Measurements from ENCODE around the gene C6orf47. TPM values are rescaled to one million over a fixed set of nuclear protein-coding genes. Genes with fewer than 3 reads are reported as not detected.

The C6orf47 gene
- total and polyA plus RNA-seq, 2 of the 13 experiments (the other 11 are each of a cell fraction or from before 2014, with no cell fraction given) = 1.7 to 18.1 TPM

DNA sequence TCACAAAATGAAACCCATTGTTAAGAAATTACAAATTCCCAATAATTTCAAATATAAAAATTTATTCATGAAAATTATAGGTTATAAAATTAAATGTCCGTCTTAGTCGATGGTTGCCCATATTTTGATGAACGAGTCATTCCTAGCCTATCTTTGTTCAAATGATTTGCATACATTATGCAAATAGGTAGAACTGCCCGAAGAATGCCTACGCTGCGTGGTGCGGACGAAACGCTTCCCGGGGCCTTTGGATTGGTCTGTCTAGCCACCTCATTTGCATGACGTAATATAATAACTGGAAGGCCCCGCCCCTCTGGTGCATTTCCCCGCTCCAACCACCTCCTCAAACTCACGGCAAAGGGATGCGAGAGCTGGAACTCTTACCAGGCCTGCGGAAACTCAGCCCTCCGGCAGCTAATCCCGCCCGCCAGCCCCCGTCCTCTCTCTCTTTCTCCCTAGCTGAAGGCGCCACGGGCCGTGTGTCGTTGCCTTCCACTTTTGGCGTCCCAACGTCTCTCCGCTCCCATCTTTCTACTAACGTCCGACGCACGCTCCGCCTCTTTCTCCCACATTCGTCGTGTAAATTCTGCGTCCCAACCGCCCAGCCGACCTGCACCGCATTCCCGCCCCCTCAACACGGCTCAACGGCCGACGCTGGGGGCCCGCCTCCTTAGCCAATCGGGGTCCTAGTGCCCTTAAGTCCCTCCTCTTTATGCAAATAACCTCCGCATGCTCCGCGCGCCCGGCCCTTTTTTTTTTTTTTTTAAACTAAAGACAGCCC lies 40.6 kb downstream of the C6orf47 start (continued):
- TF ChIP-seq FIP1L1 (IDR thresholded peaks at IDR 0.05; ENCODE audit: borderline replicate concordance, insufficient read depth, low read depth, low read length) (0 out of 2 replicates have a peak, but pooled peaks have one; percentile 63), RFX5 (IDR thresholded peaks at IDR 0.05; ENCODE audit: low read depth, low read length) (peak; percentile 72), POLR2A (IDR thresholded peaks at IDR 0.05; ENCODE audit: insufficient read depth in 1 of 2, low read depth in 2 of 2, low read length in 2 of 2) (peak; percentile 81 to 85), SNAI1 (CRISPR knock-in tag; IDR thresholded peaks at IDR 0.05; ENCODE audit: borderline replicate concordance) (peak; percentile 9; the same call in 1 of the 2 replicates), ZNF24 (IDR thresholded peaks at IDR 0.05) (no peak), ZNF510 (CRISPR knock-in tag; IDR thresholded peaks at IDR 0.05; ENCODE audit: low read depth) (peak; percentile 86; the same call in 1 of the 2 replicates), ZNF790 (CRISPR knock-in tag; IDR thresholded peaks at IDR 0.05; ENCODE audit: borderline replicate concordance) (peak; percentile 41; the same call in 1 of the 2 replicates), GABPB1 (CRISPR knock-in tag; IDR thresholded peaks at IDR 0.05) (no peak), KAT7 (CRISPR knock-in tag; IDR thresholded peaks at IDR 0.05; ENCODE audit: borderline replicate concordance) (no peak), WIZ (CRISPR knock-in tag; IDR thresholded peaks at IDR 0.05) (peak; percentile 94), NCOA1 (CRISPR knock-in tag; IDR thresholded peaks at IDR 0.05) (0 out of 2 replicates have a peak, but pooled peaks have one; percentile 5), ZNF570 (CRISPR knock-in tag; IDR thresholded peaks at IDR 0.05; ENCODE audit: borderline replicate concordance) (no peak), TCF7 (IDR thresholded peaks at IDR 0.05; ENCODE audit: low read depth) (no peak), EED (CRISPR knock-in tag; IDR thresholded peaks at IDR 0.05) (no peak), TRIM24 (CRISPR knock-in tag; IDR thresholded peaks at IDR 0.05) (no peak)
- TF ChIP-seq, protein P1, sequence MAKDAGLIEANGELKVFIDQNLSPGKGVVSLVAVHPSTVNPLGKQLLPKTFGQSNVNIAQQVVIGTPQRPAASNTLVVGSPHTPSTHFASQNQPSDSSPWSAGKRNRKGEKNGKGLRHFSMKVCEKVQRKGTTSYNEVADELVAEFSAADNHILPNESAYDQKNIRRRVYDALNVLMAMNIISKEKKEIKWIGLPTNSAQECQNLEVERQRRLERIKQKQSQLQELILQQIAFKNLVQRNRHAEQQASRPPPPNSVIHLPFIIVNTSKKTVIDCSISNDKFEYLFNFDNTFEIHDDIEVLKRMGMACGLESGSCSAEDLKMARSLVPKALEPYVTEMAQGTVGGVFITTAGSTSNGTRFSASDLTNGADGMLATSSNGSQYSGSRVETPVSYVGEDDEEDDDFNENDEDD (CRISPR knock-in tag; IDR thresholded peaks at IDR 0.05; ENCODE audit: borderline replicate concordance) = peak; percentile 97
- TF ChIP-seq, protein P2, sequence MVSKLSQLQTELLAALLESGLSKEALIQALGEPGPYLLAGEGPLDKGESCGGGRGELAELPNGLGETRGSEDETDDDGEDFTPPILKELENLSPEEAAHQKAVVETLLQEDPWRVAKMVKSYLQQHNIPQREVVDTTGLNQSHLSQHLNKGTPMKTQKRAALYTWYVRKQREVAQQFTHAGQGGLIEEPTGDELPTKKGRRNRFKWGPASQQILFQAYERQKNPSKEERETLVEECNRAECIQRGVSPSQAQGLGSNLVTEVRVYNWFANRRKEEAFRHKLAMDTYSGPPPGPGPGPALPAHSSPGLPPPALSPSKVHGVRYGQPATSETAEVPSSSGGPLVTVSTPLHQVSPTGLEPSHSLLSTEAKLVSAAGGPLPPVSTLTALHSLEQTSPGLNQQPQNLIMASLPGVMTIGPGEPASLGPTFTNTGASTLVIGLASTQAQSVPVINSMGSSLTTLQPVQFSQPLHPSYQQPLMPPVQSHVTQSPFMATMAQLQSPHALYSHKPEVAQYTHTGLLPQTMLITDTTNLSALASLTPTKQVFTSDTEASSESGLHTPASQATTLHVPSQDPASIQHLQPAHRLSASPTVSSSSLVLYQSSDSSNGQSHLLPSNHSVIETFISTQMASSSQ (IDR thresholded peaks at IDR 0.05; ENCODE audit: low read depth) = peak; percentile 37
- TF ChIP-seq, protein P2 (CRISPR knock-in tag; IDR thresholded peaks at IDR 0.05; ENCODE audit: borderline replicate concordance) = peak; percentile 70
- TF ChIP-seq, protein P3, sequence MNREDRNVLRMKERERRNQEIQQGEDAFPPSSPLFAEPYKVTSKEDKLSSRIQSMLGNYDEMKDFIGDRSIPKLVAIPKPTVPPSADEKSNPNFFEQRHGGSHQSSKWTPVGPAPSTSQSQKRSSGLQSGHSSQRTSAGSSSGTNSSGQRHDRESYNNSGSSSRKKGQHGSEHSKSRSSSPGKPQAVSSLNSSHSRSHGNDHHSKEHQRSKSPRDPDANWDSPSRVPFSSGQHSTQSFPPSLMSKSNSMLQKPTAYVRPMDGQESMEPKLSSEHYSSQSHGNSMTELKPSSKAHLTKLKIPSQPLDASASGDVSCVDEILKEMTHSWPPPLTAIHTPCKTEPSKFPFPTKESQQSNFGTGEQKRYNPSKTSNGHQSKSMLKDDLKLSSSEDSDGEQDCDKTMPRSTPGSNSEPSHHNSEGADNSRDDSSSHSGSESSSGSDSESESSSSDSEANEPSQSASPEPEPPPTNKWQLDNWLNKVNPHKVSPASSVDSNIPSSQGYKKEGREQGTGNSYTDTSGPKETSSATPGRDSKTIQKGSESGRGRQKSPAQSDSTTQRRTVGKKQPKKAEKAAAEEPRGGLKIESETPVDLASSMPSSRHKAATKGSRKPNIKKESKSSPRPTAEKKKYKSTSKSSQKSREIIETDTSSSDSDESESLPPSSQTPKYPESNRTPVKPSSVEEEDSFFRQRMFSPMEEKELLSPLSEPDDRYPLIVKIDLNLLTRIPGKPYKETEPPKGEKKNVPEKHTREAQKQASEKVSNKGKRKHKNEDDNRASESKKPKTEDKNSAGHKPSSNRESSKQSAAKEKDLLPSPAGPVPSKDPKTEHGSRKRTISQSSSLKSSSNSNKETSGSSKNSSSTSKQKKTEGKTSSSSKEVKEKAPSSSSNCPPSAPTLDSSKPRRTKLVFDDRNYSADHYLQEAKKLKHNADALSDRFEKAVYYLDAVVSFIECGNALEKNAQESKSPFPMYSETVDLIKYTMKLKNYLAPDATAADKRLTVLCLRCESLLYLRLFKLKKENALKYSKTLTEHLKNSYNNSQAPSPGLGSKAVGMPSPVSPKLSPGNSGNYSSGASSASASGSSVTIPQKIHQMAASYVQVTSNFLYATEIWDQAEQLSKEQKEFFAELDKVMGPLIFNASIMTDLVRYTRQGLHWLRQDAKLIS (CRISPR knock-in tag; IDR thresholded peaks at IDR 0.05) = no peak
- TF ChIP-seq, protein P4, sequence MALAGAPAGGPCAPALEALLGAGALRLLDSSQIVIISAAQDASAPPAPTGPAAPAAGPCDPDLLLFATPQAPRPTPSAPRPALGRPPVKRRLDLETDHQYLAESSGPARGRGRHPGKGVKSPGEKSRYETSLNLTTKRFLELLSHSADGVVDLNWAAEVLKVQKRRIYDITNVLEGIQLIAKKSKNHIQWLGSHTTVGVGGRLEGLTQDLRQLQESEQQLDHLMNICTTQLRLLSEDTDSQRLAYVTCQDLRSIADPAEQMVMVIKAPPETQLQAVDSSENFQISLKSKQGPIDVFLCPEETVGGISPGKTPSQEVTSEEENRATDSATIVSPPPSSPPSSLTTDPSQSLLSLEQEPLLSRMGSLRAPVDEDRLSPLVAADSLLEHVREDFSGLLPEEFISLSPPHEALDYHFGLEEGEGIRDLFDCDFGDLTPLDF (CRISPR knock-in tag; IDR thresholded peaks at IDR 0.05) = peak; percentile 89

All from HepG2 (cell line).